A673 (cell line): ENCODE data around the gene AGT. TPM values are rescaled to one million over a fixed set of nuclear protein-coding genes. Genes with fewer than 3 reads are reported as not detected.

Source experiments
- BruUV-seq: library from RNA; stranded (reverse); fragments of 400-500 nt; replicated peaks from 2 replicates; lab custom pipeline; 2021; lab: Mats Ljungman, UMichigan
- CTCF ChIA-PET: fragments of 300-600 bp; sonication (Branson Sonifier 250); formaldehyde crosslinking; loops from one replicate; lab custom pipeline; 2022; ENCODE audit warnings: antibody characterized with exemption; lab: Charles Lee
- POLR2A ChIA-PET: fragments of 300-600 bp; sonication (Branson Sonifier 250); formaldehyde crosslinking; loops from one replicate; lab custom pipeline; 2022; ENCODE audit warnings: antibody characterized with exemption; ENCODE audit not compliant: low non-redundant PET; lab: Charles Lee
- DNase-seq: peaks from one replicate; pipeline ENCODE4 v3.0.0-alpha.2; 2015; ENCODE audit warnings: low spot score
- H3K27ac ChIP-seq: fragments of 200-600 bp; sonication (generic); 2 replicates; pipeline ENCODE4 v1.5.1; 2016; ENCODE audit warnings: mixed run types, low read depth, mild to moderate bottlenecking, mixed read lengths, antibody characterized with exemption, low read length; ENCODE audit not compliant: poor library complexity, severe bottlenecking
- H3K27me3 ChIP-seq: fragments of 200-600 bp; sonication (generic); replicated peaks from 2 replicates; pipeline ENCODE4 v1.6.1; 2017; ENCODE audit warnings: mixed run types, low read depth, mild to moderate bottlenecking, mixed read lengths, antibody characterized with exemption, low read length; ENCODE audit not compliant: insufficient read depth, poor library complexity
- H3K36me3 ChIP-seq: fragments of 200-600 bp; sonication (generic); 2 replicates; pipeline ENCODE4 v1.6.1; 2016; ENCODE audit warnings: mixed run types, mild to moderate bottlenecking, mixed read lengths, antibody characterized with exemption, low read length; ENCODE audit not compliant: insufficient read depth, poor library complexity, severe bottlenecking
- H3K4me1 ChIP-seq: fragments of 200-600 bp; sonication (generic); 2 replicates; pipeline ENCODE4 v1.6.1; 2017; ENCODE audit warnings: mixed run types, mild to moderate bottlenecking, mixed read lengths, antibody characterized with exemption, low read length; ENCODE audit not compliant: insufficient read depth, poor library complexity, severe bottlenecking
- H3K4me3 ChIP-seq: fragments of 200-600 bp; sonication (generic); 2 replicates; pipeline ENCODE4 v1.5.1; 2016; ENCODE audit warnings: low read depth, mixed run types, mild to moderate bottlenecking, mixed read lengths, low read length; ENCODE audit not compliant: poor library complexity, severe bottlenecking
- H3K9me3 ChIP-seq: fragments of 200-600 bp; sonication (generic); 2 replicates; pipeline ENCODE4 v1.6.1; 2016; ENCODE audit warnings: mixed run types, low read depth, mild to moderate bottlenecking, mixed read lengths, antibody characterized with exemption, low read length; ENCODE audit not compliant: poor library complexity, severe bottlenecking
- EZH2 ChIP-seq: fragments of 200-600 bp; sonication (generic); IDR thresholded peaks from 2 replicates; pipeline ENCODE4 v1.6.1; 2017; ENCODE audit warnings: borderline replicate concordance, low read depth, mild to moderate bottlenecking, mixed read lengths, antibody characterized with exemption, low read length; ENCODE audit not compliant: poor library complexity, severe bottlenecking
- intact Hi-C: fragments of 100-400 bp; cut with micrococcal nuclease; formaldehyde crosslinking; loops from one replicate; pipeline ENCODE4 v1.10.0; 2022; ENCODE audit not compliant: unreplicated experiment
- total RNA-seq: library from RNA; stranded (reverse); gene quantifications from 2 replicates; pipeline ENCODE4 v1.2.3, GENCODE V29; 2021
- TF ChIP-seq, protein P1 (sequence below): fragments of 300-800, 200-600 bp; sonication (generic); conservative IDR thresholded peaks from 2 replicates; pipeline ENCODE4 v1.5.1; 2017; ENCODE audit warnings: low read depth, mild to moderate bottlenecking, antibody characterized with exemption, low read length, moderate library complexity, mixed read lengths

AGT gene
- total RNA-seq, 1 experiment from 2014 or later = not detected

DNA sequence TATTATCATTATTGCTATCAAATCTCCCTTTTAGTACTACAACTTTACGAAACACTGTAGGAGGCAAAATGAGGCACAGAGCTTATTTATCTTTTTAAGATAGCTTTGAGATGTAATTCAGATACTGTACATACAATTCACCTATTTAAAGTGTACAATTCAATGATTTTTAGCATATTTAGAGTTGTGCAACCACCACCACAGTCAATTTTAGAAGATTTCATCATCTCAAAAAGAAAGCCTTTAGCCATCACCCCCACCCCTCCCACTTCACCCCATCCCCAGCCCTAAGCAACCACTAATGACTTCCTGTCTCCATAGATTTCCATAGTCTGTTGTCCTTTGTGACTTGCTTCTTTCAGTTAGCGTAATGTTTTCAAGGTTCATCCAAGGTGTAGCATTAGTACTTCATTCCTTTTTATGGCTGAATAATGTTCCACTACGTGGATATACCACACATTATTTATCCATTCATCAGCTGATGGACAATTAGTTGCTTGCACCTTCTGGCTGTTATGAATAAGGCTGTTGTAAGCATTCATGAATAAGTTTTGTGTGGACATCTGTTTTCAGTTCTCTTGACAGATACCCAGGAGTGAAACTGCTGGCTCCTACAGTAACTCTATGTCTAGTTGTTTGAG lies 23.8 kb upstream of the AGT start:
- BruUV-seq = no TSS peak
- intact Hi-C loops = no loop called here
- ChIA-PET CTCF (no interaction called here), POLR2A (no interaction called here)
- Histone ChIP-seq H3K4me1 (no peaks in the 10 kb centered on the region), H3K36me3 (no peaks in the 10 kb centered on the region), H3K9me3 (no peaks in the 10 kb centered on the region), H3K27ac (no peak overlapping the region), H3K4me3 (no peak overlapping the region), H3K27me3 (no peaks in the 10 kb centered on the region)
- TF ChIP-seq, protein P1, sequence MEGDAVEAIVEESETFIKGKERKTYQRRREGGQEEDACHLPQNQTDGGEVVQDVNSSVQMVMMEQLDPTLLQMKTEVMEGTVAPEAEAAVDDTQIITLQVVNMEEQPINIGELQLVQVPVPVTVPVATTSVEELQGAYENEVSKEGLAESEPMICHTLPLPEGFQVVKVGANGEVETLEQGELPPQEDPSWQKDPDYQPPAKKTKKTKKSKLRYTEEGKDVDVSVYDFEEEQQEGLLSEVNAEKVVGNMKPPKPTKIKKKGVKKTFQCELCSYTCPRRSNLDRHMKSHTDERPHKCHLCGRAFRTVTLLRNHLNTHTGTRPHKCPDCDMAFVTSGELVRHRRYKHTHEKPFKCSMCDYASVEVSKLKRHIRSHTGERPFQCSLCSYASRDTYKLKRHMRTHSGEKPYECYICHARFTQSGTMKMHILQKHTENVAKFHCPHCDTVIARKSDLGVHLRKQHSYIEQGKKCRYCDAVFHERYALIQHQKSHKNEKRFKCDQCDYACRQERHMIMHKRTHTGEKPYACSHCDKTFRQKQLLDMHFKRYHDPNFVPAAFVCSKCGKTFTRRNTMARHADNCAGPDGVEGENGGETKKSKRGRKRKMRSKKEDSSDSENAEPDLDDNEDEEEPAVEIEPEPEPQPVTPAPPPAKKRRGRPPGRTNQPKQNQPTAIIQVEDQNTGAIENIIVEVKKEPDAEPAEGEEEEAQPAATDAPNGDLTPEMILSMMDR = no peak
- TF ChIP-seq EZH2 = no peak
- DNase-seq = no peak

DNA sequence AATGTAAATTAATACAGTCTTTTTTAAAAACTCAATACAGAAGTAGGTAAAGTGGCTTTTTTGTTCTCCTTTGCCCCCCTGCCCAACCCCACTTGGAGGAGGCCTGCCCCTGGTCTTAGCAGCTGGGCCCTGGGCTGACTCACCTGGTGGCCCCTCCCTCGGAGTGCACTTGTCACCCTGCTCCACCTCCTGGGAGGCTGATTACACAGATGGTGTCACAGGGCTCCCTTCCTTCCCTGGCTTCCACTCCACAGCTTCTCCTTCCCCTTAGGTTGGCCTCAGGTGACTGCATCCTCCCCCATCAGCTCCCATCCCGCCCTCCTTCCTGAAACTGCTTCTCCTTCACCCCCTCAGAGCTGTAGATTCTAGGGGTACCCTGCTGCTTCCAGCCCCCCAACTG lies 21.5 kb upstream of the AGT start:
- Histone ChIP-seq H3K4me1 (no peaks in the 10 kb centered on the region), H3K27ac (no peak overlapping the region), H3K27me3 (no peaks in the 10 kb centered on the region), H3K9me3 (no peaks in the 10 kb centered on the region), H3K4me3 (no peak overlapping the region), H3K36me3 (no peaks in the 10 kb centered on the region)
- TF ChIP-seq, protein P1 = no peak
- no peak for TF ChIP-seq EZH2
- no peak for DNase-seq
- POLR2A ChIA-PET = no interaction called here
- no TSS peak for BruUV-seq
- intact Hi-C loops = no loop called here
- CTCF ChIA-PET = no interaction called here

DNA sequence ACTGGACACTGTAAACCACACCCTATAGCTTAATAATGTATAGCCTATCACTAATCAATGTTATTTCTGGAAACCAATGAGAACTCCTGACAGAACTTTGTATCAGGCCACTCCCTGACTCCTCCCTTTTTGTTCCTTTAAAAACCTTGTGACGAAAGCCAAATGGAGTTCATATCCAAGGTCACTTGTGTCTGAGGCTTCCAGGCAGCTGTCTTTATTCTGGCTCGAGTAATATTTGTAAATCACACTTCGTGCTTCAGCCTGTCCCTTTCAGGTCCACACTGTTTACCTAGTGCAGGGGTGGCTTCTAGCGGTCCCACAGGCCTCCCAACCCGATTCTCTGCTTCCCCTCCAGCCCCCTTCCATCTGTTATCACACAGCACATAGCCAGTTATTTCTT lies 17.1 kb upstream of the AGT start:
- POLR2A ChIA-PET = no interaction called here
- H3K27ac ChIP-seq = no peak overlapping the region
- no TSS peak for BruUV-seq
- H3K9me3 ChIP-seq = no peaks in the 10 kb centered on the region
- TF ChIP-seq, protein P1 = no peak
- TF ChIP-seq EZH2 = no peak
- CTCF ChIA-PET = no interaction called here
- no peaks in the 10 kb centered on the region for H3K4me1 ChIP-seq
- H3K27me3 ChIP-seq = no peaks in the 10 kb centered on the region
- no peaks in the 10 kb centered on the region for H3K36me3 ChIP-seq
- no peak overlapping the region for H3K4me3 ChIP-seq
- DNase-seq = no peak
- intact Hi-C loops = no loop called here
